Stimulated activated CD4-positive, alpha-beta T cell treated with anti-CD3 and anti-CD28 coated beads, Interleukin-15, amount 100 ng/mL, for 24 hours (primary cell): ENCODE data around the gene GPANK1.

ENCODE experiments used
- DNase-seq: peaks from one replicate; pipeline ENCODE4 v3.0.0-alpha.2; 2020

GPANK1 gene

DNA sequence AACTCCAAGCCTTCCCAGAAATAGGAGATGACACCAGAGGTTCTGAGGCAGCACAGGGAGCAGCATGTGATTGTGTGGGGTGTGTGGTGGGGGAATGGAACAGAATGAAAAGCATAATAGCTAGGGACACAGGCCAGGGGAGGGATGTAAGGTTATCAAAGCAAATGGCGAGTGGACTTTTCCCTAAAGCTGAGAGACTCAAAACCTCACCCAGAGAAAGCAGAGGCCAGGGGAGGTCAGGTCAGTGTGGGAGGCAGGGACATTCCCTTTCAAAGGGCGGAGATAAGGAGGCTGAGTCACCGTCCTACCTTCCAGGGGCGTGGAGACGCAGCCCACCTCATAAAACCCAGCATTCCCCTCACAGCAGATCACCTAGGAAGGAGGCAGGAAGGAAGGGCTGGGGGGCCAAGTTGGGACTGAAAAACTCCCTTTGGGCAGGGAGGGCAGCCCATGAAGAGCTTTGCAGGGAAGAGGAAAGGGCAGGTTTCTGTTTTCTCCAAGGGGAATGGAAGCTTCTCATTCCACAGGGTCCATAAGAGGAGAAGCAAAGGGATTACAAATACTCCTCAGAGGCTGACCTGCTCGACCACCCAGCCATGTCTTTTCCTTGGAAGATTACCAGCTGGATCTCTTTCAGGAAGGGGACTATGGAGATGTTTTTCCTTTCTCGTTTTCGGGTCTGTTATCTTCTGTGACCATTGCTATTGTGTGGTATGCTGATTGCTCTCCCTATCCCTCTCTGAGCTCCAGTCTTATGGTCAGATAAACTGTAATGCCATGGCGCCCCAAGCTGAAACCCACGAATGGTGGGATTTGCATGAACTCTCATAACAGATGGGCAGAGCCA is 25.7 kb upstream of the GPANK1 start:
- no peak for DNase-seq

DNA sequence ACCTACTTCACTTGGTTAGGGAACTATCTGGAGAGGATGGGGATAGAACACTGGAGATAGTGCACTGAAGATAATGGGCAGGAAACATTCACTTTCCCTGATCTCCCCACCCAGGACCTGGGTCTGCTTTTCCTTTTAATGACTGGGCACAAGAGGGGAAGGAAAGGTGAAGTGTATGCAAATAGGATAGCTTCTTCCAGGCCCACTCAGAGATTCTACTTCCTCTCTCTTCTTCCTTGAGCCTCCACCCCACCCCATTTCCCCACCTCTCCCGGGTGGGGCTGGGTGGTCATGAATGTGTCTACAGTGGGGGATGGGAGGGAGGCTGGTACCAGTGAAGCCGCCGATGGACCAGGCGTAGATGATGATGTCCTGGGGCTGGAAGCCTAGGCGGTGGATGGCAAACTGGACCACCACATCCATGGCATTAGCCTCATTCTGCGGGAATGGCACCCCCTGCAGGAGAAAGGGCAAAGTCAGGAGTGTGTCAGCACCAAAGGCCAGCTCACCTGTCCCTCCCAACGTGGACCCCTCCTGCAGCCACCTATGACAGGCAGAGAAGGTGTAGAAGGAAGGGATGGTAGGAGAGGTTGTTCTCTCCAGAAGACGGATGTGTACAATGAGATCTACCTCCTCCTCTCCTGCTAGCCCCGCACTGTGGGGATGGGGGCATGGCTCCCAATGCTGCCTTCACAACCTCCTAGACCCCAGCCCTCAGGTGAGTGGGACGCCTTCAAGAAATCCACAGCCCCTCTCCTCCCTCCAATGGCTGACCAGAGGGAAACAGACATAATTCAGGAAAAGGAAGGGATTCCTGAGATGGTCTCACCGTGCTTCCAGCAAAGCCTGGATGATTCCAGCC is 24.7 kb upstream of the GPANK1 start:
- no peak for DNase-seq

DNA sequence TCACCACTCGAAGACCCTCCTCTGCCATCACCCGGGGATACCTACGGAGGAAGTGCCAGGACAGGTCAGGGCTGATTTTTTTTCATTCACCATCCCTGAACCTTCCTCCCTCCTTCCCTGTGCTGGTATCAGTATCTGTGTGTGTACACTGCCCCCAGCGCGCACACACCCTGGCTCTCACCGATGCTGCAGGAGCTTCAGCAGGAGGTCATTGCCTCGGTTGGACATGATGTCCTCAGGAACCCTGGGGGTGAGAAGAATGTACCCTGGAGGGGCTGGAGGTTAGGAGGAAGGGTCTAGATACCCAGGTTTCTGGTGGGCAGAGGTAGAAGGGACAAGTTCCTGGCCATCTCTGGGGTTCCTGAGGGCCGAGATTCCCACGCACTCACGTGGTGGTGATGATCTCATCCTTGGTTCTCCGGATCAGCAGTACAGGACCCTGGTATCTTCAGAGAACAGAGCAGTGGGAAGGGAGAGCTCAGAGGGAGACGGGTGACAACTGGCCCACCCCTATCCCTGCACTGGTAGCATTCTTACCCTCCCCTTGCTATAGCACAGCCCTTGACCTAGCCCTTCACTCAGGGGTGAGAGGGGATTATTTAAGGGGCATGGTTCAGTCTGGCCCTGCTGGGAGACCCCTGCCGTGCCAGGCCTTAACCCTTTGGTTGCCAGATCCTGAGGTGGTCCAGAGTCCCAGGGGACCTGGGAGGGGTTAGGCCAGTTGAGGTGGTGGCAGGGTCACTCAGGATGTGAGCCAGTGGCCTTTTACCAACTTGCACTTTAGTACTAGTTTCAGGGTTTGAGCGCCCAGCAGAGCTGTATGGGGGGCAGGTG is 23.3 kb upstream of the GPANK1 start:
- no peak for DNase-seq

DNA sequence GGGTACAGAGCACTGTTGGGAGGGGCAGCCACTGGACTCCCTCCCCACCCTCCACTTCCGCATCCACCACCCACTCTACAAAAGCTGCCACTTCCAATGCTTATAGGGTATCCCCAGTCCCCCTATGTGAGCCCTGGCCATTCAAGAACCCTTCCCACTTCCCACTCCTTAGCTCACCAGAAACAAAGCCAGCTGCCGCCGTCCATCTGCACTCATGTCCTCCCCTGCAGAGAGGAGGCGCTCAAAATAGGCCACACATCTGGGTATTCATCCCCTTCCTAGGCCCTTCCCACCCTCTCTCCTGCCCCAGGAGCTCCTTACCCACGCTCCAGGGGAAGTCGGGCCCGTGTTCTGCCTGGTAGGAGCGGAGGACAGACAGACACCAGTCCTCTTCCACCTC is 22.5 kb upstream of the GPANK1 start:
- DNase-seq: no peak

DNA sequence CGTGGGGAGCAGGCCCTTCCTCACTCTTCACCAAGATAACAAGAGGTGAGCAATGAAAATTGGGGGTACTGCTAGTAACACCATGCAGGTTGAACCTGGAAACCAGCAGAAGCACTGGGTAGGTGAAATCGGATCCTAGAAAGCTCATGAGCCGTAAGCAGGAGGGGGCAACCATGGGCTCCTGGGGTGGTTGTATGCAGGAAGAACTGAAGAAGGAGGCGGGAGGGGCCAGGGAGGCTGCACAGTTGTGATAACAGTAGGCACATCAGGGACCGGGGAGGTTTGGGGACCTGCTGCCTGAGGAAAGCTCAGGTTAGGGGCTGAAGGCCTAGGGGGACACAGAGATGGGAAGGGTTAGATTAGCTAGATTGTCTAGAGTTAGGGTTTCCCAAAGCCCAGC is 21.7 kb upstream of the GPANK1 start:
- no peak for DNase-seq

DNA sequence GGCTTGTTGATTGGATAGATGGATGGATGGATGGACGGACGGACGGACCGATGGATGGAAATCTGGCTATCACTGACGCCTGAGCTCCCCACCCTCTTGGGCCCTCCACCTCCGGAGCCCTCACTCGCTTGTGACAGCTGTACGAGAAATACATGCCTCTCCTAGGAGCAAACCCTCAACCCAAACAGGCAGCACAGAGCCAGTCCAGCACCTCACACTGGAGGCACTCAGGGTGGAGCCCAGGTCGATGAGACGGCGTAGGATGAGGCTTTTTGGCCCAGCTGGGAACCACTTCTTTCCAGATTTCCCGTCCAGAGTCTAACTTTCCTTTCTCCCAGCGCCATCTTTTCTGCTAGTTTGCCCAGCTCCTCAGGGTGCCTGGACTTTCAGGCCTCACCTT is 18.8 kb upstream of the GPANK1 start:
- no peak for DNase-seq

DNA sequence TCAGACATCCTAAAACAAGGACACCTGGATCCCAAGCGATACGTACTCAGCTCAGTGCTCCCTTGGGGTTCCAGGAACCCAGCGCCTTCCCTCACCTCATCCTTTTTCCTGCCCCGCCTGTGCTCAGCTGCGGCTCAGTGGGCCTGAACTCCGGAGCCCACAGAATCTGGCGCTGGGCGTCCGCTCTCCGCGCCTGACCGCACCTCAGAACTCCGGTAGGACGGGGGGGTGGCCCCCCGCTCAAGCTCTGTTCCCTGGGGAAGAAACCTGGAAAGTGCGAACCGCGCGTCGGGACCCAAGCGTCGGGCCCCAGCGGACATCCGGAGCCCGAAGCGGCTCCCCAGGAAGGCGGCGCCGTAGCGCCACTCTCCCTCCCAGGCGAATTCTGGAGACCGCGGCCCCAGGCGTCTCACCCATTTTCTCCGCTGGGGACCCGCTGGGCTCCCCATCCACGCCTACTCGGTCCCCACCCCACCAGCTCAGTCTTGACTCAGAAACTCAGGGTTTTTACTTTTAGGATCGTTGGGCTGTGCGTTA is 16.4 kb upstream of the GPANK1 start:
- peak; percentile 70 for DNase-seq

DNA sequence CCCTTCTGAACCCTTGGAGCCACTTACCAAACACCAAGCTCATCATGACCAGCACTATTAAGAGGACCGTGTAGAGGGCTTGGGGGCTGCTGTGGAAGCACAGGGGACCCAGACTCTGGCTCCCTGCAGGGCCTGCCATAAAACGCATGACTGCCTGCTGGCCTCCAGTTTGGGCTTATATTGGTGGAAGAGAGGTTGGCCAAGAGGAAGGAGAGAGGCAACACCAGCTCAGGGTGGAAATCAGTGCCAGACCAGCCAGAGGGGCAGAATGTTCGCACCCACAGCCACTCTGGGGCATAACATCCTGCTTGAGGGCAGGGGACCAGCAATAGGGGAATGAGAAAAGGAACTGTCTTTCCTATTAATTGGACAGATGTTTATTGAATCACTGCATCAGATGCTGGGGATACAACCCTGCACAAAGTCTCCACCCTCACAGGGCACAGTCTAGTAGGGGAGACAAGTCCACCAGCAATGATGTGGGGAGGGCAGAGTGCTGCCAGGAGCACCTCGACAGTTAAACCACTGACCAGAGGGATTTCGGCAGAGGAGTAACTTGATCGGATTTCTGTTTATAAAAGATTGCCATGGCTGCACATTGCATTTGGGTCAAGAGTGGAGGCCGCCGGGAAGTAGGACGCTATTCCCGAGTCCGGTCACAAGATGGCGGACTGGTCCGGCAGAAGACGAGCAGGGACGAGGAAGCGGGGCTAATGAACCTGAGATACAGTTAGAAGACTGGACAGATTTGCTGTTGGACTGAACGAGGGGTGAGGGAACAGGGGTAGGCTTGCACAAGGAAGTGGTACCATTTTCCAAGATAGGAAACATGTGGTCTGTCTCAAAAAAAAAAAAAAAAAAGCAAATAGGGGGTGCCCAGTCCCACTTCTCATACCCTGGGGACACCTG is 15.7 kb upstream of the GPANK1 start, which contains the start of gene LY6G5C:
Gene LY6G5C (minus strand): TSS at position 842 of the 909 bp plus-strand sequence. CDS start 694 bp downstream, at position 148.
- DNase-seq: peak; percentile 72

DNA sequence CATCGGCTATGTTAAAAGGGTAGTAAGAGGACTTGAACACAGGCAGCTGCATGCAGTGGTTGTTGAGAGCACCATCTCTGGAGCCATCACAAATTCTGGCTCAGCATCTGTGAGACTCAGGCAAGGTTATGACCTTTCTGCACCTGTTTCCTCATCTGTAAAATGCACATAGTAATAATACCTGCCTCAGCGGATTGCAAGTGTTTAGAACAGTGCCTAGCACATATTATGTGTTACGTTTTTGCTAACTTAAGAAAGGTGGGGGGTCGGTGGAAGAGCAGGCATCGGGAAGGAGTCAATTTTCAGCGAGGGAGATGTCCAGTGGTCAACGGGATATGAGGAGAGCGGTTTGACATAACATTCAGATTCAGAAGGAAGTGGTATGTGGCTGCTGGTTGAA is 13.2 kb upstream of the GPANK1 start:
- no peak for DNase-seq

DNA sequence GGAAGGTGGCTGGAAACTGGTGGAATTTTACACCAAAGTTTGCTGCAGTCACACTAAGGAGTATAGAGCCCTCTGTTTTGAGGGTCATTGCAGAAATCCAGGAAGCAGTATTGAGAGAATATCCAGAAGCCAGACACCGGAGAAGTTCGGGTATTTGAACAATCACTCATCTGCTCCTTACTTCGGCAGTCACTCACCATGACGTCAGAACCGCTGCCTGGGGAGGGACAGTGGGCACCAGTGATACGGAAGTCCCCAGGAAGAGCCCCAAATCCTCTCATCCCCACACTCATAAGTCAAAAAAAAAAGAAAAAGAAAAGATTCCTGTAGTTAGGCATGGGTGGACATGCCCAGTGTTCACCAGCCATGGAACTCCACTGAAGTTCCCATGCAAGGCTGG is 12.1 kb upstream of the GPANK1 start:
- no peak for DNase-seq

DNA sequence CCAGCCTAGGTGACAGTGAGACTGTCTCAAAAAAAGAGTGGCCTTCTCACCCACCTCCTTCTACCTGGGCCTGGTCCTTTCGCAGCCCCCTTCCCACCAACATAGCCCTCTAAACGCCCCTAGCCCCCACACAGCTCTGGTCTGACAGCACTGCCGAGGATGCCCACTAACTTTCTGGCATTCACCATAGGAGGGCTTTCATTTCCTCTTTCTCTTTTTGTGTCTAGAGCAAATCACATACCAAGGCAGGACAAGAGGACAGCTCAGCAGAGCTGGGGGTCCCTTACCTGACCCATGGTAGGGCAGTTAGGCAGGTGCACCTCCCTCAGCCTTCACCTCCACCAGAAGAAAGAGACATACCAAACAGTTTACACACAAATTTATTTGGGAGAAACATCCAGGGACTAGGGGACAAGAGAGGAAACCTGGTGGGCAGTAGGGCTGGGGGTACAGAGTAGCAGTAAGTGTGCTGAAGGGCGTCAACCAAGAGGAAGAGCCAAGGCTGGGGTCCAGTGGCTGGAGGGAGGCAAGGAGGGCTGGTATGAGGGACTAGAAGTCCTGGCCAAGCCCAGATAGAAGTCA is 11.6 kb upstream of the GPANK1 start:
- no peak for DNase-seq

DNA sequence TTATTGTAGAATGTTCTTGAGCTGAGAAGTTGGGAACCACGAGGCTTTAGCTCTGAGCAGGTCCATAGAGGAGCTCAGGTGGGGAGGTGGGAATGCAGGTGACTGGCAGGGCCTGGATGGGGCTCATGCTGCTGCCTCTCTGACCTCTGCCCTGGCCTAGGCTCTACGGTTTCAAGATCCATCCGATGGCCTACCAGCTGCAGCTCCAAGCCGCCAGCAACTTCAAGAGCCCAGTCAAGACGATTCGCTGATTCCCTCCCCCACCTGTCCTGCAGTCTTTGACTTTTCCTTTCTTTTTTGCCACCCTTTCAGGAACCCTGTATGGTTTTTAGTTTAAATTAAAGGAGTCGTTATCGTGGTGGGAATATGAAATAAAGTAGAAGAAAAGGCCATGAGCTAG is 4.9 kb upstream of the GPANK1 start, which contains the start of gene LY6G5B:
Gene LY6G5B (plus strand): TSS at position 301 of the 400 bp plus-strand sequence. CDS start 975 bp downstream, outside the sequence.
- no peak for DNase-seq

DNA sequence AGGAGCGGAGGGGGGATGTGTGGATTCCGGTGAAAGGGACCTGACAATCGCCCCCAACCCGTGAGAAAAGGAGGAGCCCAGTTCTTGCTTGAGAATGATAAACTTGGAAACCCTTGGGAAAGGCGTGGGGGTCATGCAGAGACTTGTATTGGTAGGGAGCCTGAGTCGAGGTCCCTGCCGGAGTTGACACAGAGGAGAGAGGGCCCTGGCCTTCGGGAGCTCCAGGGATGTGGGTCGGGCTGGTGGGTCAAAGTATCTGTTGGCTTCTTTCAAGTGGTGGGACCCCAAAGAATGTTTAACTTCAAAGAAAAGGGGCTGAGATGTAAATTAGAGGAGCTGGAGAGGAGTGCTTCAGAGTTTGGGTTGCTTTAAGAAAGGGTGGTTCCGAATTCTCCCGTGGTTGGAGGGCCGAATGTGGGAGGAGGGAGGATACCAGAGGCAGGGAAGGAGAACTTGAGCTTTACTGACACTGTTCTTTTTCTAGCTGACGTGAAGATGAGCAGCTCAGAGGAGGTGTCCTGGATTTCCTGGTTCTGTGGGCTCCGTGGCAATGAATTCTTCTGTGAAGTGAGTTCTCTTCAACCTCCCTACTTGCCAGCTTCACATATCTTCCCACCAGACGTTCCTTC is 1.7 kb upstream of the GPANK1 start:
- no peak for DNase-seq

DNA sequence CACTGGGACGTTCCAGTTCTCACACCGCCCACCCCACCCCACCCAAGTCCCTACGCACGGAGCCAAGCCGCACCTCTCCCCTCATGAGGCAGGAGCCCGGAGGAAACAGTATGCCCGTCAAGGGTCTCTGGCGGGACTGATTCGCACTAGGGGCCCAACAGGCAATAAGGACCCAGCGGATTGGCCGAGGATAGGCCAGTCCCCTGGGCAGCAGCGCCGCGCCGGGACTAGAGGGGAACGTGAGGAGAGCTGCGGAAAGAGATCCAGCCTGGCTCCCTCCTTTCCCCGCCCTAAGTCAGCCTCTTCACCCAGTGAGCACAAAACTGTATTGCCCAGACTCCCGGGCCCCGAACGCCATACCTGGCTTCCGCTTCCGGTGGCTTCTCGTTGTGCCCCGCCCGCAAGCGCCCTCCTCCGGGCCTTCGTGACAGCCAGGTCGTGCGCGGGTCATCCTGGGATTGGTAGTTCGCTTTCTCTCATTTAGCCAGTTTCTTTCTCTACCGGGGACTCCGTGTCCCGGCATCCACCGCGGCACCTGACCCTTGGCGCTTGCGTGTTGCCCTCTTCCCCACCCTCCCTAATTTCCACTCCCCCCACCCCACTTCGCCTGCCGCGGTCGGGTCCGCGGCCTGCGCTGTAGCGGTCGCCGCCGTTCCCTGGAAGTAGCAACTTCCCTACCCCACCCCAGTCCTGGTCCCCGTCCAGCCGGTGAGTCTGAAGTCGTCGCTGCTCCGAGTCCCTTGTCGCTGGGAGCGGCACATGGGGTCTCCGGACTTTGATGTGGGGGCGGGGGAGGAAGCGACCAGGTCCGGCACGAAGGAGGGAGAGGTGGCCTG is 922 bp upstream of the GPANK1 start, which contains the start of gene CSNK2B:
Gene CSNK2B (plus strand): TSS at position 580 of the 836 bp plus-strand sequence. CDS start 752 bp downstream, outside the sequence.
- DNase-seq: peak; percentile 99

DNA sequence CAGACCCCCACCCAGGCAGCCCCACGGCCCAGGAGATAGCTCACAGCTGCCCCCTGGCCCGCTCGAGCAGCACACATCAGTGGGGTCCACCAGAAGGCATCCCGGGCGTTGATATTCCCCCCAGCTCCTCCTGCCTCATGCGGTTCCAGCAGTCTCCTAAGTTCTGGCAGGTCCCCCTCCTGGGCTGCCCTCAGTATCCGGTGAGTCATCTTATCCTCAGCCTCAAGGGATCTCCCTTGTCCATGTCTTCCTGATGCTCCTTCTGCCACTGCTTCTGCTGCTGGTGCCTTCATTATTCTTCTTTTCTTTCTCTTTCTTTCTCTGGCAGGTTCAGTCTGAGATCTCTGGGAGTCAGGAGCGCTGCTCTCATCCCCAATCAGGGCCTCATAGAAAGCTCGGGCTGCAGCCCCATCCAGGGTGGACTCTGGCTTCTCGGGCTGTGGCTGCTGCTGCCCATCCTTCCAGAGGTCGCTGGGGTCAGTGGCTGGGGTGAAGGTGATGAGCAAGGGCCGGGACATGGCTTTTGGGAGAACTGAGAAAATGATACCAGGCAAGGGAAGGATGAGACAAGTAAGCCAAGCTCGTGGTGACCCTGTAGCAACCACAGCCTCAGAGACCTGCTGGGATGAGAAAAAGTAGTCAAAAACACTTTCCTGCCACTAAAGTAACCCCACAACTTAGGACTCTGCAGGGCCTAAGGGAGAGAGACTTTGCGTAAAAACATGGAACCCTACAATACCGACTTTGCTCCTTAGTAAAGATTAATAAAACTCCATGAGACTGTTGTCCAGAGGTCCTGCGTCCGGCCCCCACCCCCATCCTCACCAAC is 622 bp downstream of the GPANK1 start:
- DNase-seq: no peak

DNA sequence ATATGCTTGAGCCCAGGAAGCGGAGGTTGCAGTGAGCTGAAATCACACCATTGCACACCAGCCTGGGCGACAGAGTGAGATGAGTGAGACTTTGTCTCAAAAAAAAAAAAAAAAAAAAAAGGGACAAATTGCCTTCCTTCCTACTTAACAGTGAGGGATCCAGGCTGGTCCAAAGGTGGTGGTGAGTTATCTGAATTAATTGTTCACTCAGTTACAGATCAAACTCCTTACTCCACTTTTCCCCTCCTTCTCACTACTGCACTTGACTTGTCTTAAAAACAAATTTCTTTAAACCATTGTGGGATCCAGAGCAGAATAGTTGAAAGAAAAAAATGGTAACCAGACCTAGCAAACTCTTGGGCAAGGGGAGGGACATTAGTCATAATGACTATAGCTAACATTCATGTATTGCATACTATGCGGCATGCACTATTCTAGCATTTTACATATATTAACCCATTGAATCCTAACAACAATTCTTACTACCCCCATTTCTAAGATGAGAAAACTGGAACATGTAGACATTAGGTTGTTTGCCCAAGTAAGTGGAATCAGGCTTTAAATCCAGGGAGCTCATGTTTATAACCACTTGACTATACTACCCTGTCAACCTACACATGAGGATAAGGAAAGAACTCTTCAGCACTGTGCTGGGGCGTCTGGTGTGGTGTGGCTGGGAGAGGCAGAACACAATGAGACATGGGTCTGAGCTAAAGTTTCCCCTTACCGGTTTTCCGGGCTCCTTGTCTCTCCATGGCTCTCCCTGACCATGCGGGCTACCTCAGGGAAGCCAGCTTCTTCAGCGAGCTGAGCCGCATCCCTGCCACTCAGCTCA is 1.5 kb downstream of the GPANK1 start:
- DNase-seq: no peak

DNA sequence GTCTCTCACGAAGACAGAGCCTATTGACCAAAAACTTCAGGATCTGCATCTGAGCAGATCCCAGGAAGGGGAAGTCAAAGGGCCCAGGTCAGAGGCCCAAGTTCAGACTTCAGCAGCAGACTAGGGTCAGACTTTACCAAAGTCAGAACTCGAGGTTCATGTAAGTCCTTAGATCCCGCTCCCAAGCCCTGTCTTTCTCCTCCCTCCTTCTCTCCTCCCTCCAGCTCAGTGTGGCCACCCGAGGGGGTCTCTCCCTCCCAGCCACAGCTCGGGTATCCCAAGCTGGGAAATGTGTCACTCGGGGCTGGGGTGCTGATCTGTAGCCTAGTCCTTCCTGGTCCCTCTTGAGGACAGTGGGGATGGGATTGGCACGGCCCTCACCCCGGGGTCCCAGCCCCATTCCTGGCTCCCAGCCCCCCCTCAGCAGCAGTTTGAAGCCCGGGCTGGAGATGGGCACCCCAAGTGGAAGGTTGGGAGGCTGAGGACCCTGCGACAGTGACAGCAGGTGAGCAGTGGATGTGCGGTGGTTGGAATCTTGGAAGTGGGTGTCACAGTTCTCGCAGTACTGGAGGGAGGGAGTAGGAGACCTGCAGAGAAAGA is 2.6 kb downstream of the GPANK1 start:
- no peak for DNase-seq
